ENCODE results near the gene FABP1.

Gene FABP1

GRCh38 chr2:88081924-88082608 is 45.8 kb downstream of the FABP1 start:
- H3K9me3 ChIP-seq (ENCODE audit: control insufficient read depth, insufficient read depth, low read depth, low read length): no peaks in the 10 kb centered on the region
- ChIA-PET CTCF (interaction anchor here (0.6 to 1.8 kb wide), 3 partner anchors 21 to 465 kb away, joined by 3 to 9 read pairs (median 4); no protein-coding TSS in a partner anchor), POLR2A (no interaction called here)
- no peak overlapping the region for H3K4me3 ChIP-seq (ENCODE audit: low read depth, low read length)
- H3K36me3 ChIP-seq (ENCODE audit: control insufficient read depth in 2 of 2, insufficient read depth in 1 of 2, low read length in 2 of 2): no peaks in the 10 kb centered on the region
- no peak for TF ChIP-seq ZNF776 (tag by site-specific recombination; IDR thresholded peaks at IDR 0.05; ENCODE audit: borderline replicate concordance)
- no peak for TF ChIP-seq ZNF114 (tag by site-specific recombination; IDR thresholded peaks at IDR 0.05)
- no peak for TF ChIP-seq ZNF513 (tag by site-specific recombination; IDR thresholded peaks at IDR 0.05)
- no peak for TF ChIP-seq GLIS2 (tag by site-specific recombination; IDR thresholded peaks at IDR 0.05)
- H3K27ac ChIP-seq (ENCODE audit: extremely low read depth, low read depth, low read length): no peak overlapping the region
- no peaks in the 10 kb centered on the region for H3K4me1 ChIP-seq (ENCODE audit: control insufficient read depth, insufficient read depth, low read length)

DNA sequence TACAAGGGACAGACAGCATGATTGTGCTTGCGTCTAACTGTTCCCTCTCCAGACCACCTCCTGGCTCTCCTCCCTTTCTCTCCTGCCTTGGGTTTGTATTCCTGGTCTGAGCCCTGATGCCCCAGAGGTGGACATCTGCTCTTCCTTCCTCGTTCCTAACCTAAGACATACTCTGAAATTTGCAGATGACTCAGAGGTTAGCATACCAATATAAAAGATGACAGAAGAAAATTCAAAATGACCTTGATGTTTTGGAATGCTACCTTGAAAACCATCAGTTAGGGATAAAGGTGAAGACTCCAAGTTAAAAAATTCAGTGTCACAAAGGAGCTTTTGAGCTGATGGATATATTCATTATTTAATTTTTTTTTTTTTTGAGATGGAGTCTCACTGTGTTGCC is 47.3 kb downstream of the FABP1 start:
- H3K4me3 ChIP-seq (ENCODE audit: low read depth, low read length): no peak overlapping the region
- no peak overlapping the region for H3K27ac ChIP-seq (ENCODE audit: extremely low read depth, low read depth, low read length)
- ChIA-PET CTCF (no interaction called here), POLR2A (no interaction called here)
- TF ChIP-seq, protein P1, sequence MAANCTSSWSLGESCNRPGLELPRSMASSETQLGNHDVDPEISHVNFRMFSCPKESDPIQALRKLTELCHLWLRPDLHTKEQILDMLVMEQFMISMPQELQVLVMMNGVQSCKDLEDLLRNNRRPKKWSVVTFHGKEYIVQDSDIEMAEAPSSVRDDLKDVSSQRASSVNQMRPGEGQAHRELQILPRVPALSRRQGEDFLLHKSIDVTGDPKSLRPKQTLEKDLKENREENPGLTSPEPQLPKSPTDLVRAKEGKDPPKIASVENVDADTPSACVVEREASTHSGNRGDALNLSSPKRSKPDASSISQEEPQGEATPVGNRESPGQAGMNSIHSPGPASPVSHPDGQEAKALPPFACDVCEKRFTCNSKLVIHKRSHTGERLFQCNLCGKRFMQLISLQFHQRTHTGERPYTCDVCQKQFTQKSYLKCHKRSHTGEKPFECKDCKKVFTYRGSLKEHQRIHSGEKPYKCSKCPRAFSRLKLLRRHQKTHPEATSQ (tag by site-specific recombination; IDR thresholded peaks at IDR 0.05): no peak
- TF ChIP-seq ZNF433 (tag by site-specific recombination; IDR thresholded peaks at IDR 0.05; ENCODE audit: low read depth) (no peak), BCL11A (tag by site-specific recombination; IDR thresholded peaks at IDR 0.05; ENCODE audit: low read depth) (no peak), ZBTB17 (tag by site-specific recombination; IDR thresholded peaks at IDR 0.05) (no peak), GLI4 (tag by site-specific recombination; IDR thresholded peaks at IDR 0.05) (no peak), MEIS1 (CRISPR knock-in tag; IDR thresholded peaks at IDR 0.05; ENCODE audit: borderline replicate concordance) (no peak), ZNF692 (tag by site-specific recombination; IDR thresholded peaks at IDR 0.05) (no peak), ZNF311 (tag by site-specific recombination; IDR thresholded peaks at IDR 0.05; ENCODE audit: borderline replicate concordance) (no peak), SP2 (tag by site-specific recombination; IDR thresholded peaks at IDR 0.05) (no peak), ZNF843 (tag by site-specific recombination; IDR thresholded peaks at IDR 0.05) (no peak)
- TF ChIP-seq, protein P2, sequence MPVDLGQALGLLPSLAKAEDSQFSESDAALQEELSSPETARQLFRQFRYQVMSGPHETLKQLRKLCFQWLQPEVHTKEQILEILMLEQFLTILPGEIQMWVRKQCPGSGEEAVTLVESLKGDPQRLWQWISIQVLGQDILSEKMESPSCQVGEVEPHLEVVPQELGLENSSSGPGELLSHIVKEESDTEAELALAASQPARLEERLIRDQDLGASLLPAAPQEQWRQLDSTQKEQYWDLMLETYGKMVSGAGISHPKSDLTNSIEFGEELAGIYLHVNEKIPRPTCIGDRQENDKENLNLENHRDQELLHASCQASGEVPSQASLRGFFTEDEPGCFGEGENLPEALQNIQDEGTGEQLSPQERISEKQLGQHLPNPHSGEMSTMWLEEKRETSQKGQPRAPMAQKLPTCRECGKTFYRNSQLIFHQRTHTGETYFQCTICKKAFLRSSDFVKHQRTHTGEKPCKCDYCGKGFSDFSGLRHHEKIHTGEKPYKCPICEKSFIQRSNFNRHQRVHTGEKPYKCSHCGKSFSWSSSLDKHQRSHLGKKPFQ (tag by site-specific recombination; IDR thresholded peaks at IDR 0.05): no peak
- TF ChIP-seq, protein P3, sequence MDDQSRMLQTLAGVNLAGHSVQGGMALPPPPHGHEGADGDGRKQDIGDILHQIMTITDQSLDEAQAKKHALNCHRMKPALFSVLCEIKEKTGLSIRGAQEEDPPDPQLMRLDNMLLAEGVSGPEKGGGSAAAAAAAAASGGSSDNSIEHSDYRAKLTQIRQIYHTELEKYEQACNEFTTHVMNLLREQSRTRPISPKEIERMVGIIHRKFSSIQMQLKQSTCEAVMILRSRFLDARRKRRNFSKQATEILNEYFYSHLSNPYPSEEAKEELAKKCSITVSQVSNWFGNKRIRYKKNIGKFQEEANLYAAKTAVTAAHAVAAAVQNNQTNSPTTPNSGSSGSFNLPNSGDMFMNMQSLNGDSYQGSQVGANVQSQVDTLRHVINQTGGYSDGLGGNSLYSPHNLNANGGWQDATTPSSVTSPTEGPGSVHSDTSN (CRISPR knock-in tag; IDR thresholded peaks at IDR 0.05): no peak
- no peaks in the 10 kb centered on the region for H3K36me3 ChIP-seq (ENCODE audit: control insufficient read depth in 2 of 2, insufficient read depth in 1 of 2, low read length in 2 of 2)
- H3K9me3 ChIP-seq (ENCODE audit: control insufficient read depth, insufficient read depth, low read depth, low read length): no peaks in the 10 kb centered on the region
- H3K4me1 ChIP-seq (ENCODE audit: control insufficient read depth, insufficient read depth, low read length): no peaks in the 10 kb centered on the region
